SK-N-MC (cell line): ENCODE measurements around the gene BARX1.

ENCODE experiments used
- EZH2 ChIP-seq: fragments of 200-600 bp; sonication (generic); IDR thresholded peaks from one replicate; pipeline ENCODE4 v1.6.1; 2017; ENCODE audit warnings: antibody characterized with exemption
- POLR2AphosphoS5 ChIP-seq: IDR thresholded peaks from 2 replicates; pipeline ENCODE4 v1.6.1; 2012; ENCODE audit warnings: mild to moderate bottlenecking, low read depth, low read length, borderline replicate concordance

GRCh38 chr9:93922535-93922934 is 32.6 kb downstream of the BARX1 start:
- TF ChIP-seq EZH2 (no peak), POLR2AphosphoS5 (no peak)
